ENCODE data around the gene KNG1. TPM values are rescaled to one million over a fixed set of nuclear protein-coding genes. Genes with fewer than 3 reads are reported as not detected.

KNG1 gene
- total and polyA plus RNA-seq, 10 of the 15 experiments (the other 5 are each of a cell fraction or from before 2014, with no cell fraction given) = 0.21 TPM; not detected in 9

GRCh38 chr3:186705882-186706780 lies 11.0 kb upstream of the KNG1 start:
- no TSS peak for BruUV-seq (replicated peaks)
- in situ Hi-C loops (cut with MboI) (no loop called here), intact Hi-C loops (cut with micrococcal nuclease; ENCODE audit: unreplicated experiment) (no loop called here)
- RAD21 ChIA-PET (ENCODE audit: unreplicated experiment) = no interaction called here
- POLR2A ChIA-PET = interaction anchor here (0.5 kb wide), 1 partner anchor 732 kb away, joined by 3 read pairs; no protein-coding TSS in a partner anchor
- Histone ChIP-seq H3K4me2 (ENCODE audit: control insufficient read depth, insufficient read depth) (no peak overlapping the region), H3K27ac (ENCODE audit: control insufficient read depth, insufficient read depth) (no peak overlapping the region), H3K79me2 (ENCODE audit: control insufficient read depth, insufficient read depth, low read length) (no peaks in the 10 kb centered on the region), H3K27me3 (replicated peaks in 1 of 2; ENCODE audit: control insufficient read depth in 2 of 2, insufficient read depth in 2 of 2, low read length in 1 of 2) (no peaks in the 10 kb centered on the region; a peak in 2 of 4 replicates), H3K9me3 (replicated peaks; ENCODE audit: control insufficient read depth, insufficient read depth, low read length) (no peaks in the 10 kb centered on the region), H3K4me1 (ENCODE audit: control insufficient read depth, insufficient read depth, low read length) (no peaks in the 10 kb centered on the region), H3K9ac (ENCODE audit: control insufficient read depth, insufficient read depth, low read length) (no peak overlapping the region), H3K4me3 (no peak overlapping the region), H3K36me3 (ENCODE audit: control insufficient read depth in 2 of 2, insufficient read depth in 2 of 2, low read length in 1 of 2) (no peaks in the 10 kb centered on the region), H4K20me1 (ENCODE audit: control insufficient read depth, insufficient read depth) (no peaks in the 10 kb centered on the region), H2AFZ (ENCODE audit: control insufficient read depth, low read depth, low read length) (no peak overlapping the region)
- CTCF ChIA-PET = no interaction called here
- peak; percentile 12 for DNase-seq (ENCODE audit: low read depth, low spot score)
- peak; percentile 91 for FAIRE-seq
- SMC1A ChIA-PET (ENCODE audit: uncharacterized antibody, unreplicated experiment) = no interaction called here
- peak; percentile 95 for ATAC-seq
- WGBS (ENCODE audit: insufficient coverage, insufficient replicate concordance, low lambda C conversion rate, missing lambda C conversion rate) = 42% methylated on average over 6 of the region's 6 CpGs
- no peak for TF ChIP-seq BCL11A (IDR thresholded peaks at IDR 0.05; ENCODE audit: low read depth, low read length)
- TF ChIP-seq PAX8 (IDR thresholded peaks at IDR 0.05) = no peak
- no peak for TF ChIP-seq ELK1 (IDR thresholded peaks at IDR 0.05; ENCODE audit: low read depth, low read length)
- no peak for TF ChIP-seq SP1 (IDR thresholded peaks at IDR 0.05; ENCODE audit: low read depth, low read length)
- no peak for TF ChIP-seq ZNF217 (IDR thresholded peaks at IDR 0.05)
- TF ChIP-seq SMAD5 (IDR thresholded peaks at IDR 0.05; ENCODE audit: low read depth) = no peak
- no peak for TF ChIP-seq MTA2 (IDR thresholded peaks at IDR 0.05; ENCODE audit: low read depth)
- no peak for TF ChIP-seq NFYA (IDR thresholded peaks at IDR 0.05; ENCODE audit: borderline replicate concordance, low read depth, low read length)
- no peak for TF ChIP-seq USF1 (IDR thresholded peaks at IDR 0.05; ENCODE audit: borderline replicate concordance, extremely low read length, insufficient read depth, low read depth, low read length)
- no peak for TF ChIP-seq POU2F2 (IDR thresholded peaks at IDR 0.05; ENCODE audit: borderline replicate concordance, low read depth, low read length)
- TF ChIP-seq DPF2 (IDR thresholded peaks at IDR 0.05) = no peak
- TF ChIP-seq JUNB (IDR thresholded peaks at IDR 0.05) = no peak
- no peak for TF ChIP-seq SPI1 (IDR thresholded peaks at IDR 0.05; ENCODE audit: borderline replicate concordance, insufficient read depth, low read depth, low read length)
- no peak for TF ChIP-seq RCOR1 (conservative IDR thresholded peaks at IDR 0.05; ENCODE audit: low read depth, low read length)
- TF ChIP-seq IKZF2 (IDR thresholded peaks at IDR 0.05) = 0 out of 4 replicates have a peak, but pooled peaks of 1 of the 2 experiments have one; percentile 25
- no peak for TF ChIP-seq NKRF (conservative IDR thresholded peaks at IDR 0.05)
- TF ChIP-seq MEF2A (IDR thresholded peaks at IDR 0.05; ENCODE audit: insufficient read depth, low read depth, low read length) = no peak
- TF ChIP-seq TARDBP (IDR thresholded peaks at IDR 0.05; ENCODE audit: borderline replicate concordance) = no peak

Data from GM12878 (cell line).